Measurements from ENCODE around the gene MTFMT. TPM values are rescaled to one million over a fixed set of nuclear protein-coding genes. Genes with fewer than 3 reads are reported as not detected.

The MTFMT gene
- total RNA-seq, 1 experiment from 2014 or later = 30.4 TPM

GRCh38 chr15:65006876-65007275, 22.6 kb downstream of the MTFMT start:
- DNase-seq (ENCODE audit: low read depth in 1 of 2, low spot score in 2 of 2) = no peak
- Histone ChIP-seq H3K9me3 (replicated peaks) (no peaks in the 10 kb centered on the region), H3K36me3 (peaks cover 38% of the 10 kb centered on the region), H3K4me1 (replicated peaks) (no peaks in the 10 kb centered on the region), H3K27ac (no peak overlapping the region), H3K27me3 (replicated peaks) (no peaks in the 10 kb centered on the region), H3K4me3 (no peak overlapping the region)

- no peaks in the 10 kb centered on the region for H3K4me1 ChIP-seq (replicated peaks)
- H3K36me3 ChIP-seq = peaks cover 32% of the 10 kb centered on the region
- H3K27me3 ChIP-seq (replicated peaks) = no peaks in the 10 kb centered on the region
- DNase-seq (ENCODE audit: low read depth in 1 of 2, low spot score in 2 of 2) = no peak
- no peak overlapping the region for H3K27ac ChIP-seq
- H3K4me3 ChIP-seq = no peak overlapping the region
- H3K9me3 ChIP-seq (replicated peaks) = no peaks in the 10 kb centered on the region
These were observed 24.4 kb downstream of the MTFMT start for GRCh38 chr15:65004993-65005392.

GRCh38 chr15:64997745-64998375, 31.6 kb downstream of the MTFMT start:
- Histone ChIP-seq H3K27ac (no peak overlapping the region), H3K4me3 (no peak overlapping the region), H3K27me3 (replicated peaks) (no peaks in the 10 kb centered on the region), H3K4me1 (replicated peaks) (no peaks in the 10 kb centered on the region), H3K9me3 (replicated peaks) (no peaks in the 10 kb centered on the region), H3K36me3 (0 out of 2 replicates have a peak, but pooled peaks cover 6% of the 10 kb centered on the region)
- DNase-seq (ENCODE audit: low read depth in 1 of 2, low spot score in 2 of 2) = no peak

GRCh38 chr15:64997066-64997465, 32.4 kb downstream of the MTFMT start:
- no peak for DNase-seq (ENCODE audit: low read depth in 1 of 2, low spot score in 2 of 2)
- no peak overlapping the region for H3K4me3 ChIP-seq
- H3K36me3 ChIP-seq = 0 out of 2 replicates have a peak, but pooled peaks cover 6% of the 10 kb centered on the region
- H3K27ac ChIP-seq = no peak overlapping the region
- H3K27me3 ChIP-seq (replicated peaks) = no peaks in the 10 kb centered on the region
- no peaks in the 10 kb centered on the region for H3K4me1 ChIP-seq (replicated peaks)
- no peaks in the 10 kb centered on the region for H3K9me3 ChIP-seq (replicated peaks)

GRCh38 chr15:64993290-64993689, 36.1 kb downstream of the MTFMT start:
- Histone ChIP-seq H3K27ac (no peak overlapping the region), H3K36me3 (no peaks in the 10 kb centered on the region), H3K9me3 (replicated peaks) (no peaks in the 10 kb centered on the region), H3K27me3 (replicated peaks) (no peaks in the 10 kb centered on the region), H3K4me3 (no peak overlapping the region), H3K4me1 (replicated peaks) (peaks cover 5% of the 10 kb centered on the region)
- no peak for DNase-seq (ENCODE audit: low read depth in 1 of 2, low spot score in 2 of 2)

- H3K4me3 ChIP-seq = no peak overlapping the region
- H3K9me3 ChIP-seq (replicated peaks) = no peaks in the 10 kb centered on the region
- H3K27ac ChIP-seq = no peak overlapping the region
- DNase-seq (ENCODE audit: low read depth in 1 of 2, low spot score in 2 of 2) = no peak
- H3K4me1 ChIP-seq (replicated peaks) = peaks cover 5% of the 10 kb centered on the region
- no peaks in the 10 kb centered on the region for H3K36me3 ChIP-seq
- no peaks in the 10 kb centered on the region for H3K27me3 ChIP-seq (replicated peaks)
These were observed 37.8 kb downstream of the MTFMT start for GRCh38 chr15:64991536-64992135.

GRCh38 chr15:64990168-64990470, 39.3 kb downstream of the MTFMT start:
- Histone ChIP-seq H3K4me3 (peak overlapping the region; percentile 94), H3K4me1 (replicated peaks) (peaks cover 12% of the 10 kb centered on the region), H3K9me3 (replicated peaks) (no peaks in the 10 kb centered on the region), H3K36me3 (no peaks in the 10 kb centered on the region), H3K27me3 (replicated peaks) (no peaks in the 10 kb centered on the region), H3K27ac (peak overlapping the region; percentile 70)
- DNase-seq (ENCODE audit: low read depth in 1 of 2, low spot score in 2 of 2) = no peak

GRCh38 chr15:64989416-64990167, 39.8 kb downstream of the MTFMT start, which contains the start of gene SPG21:
SPG21 (minus strand) TSS chr15:64989914; CDS start chr15:64983569, 6,345 bp downstream.
- H3K9me3 ChIP-seq (replicated peaks) = no peaks in the 10 kb centered on the region
- peak within 1 kb of the TSS; percentile 70 for H3K27ac ChIP-seq
- H3K4me3 ChIP-seq = peak within 1 kb of the TSS; percentile 94
- DNase-seq (ENCODE audit: low read depth in 1 of 2, low spot score in 2 of 2) = peak; percentile 94 to 96
- H3K36me3 ChIP-seq = no peaks in the 10 kb centered on the region
- no peaks in the 10 kb centered on the region for H3K27me3 ChIP-seq (replicated peaks)
- H3K4me1 ChIP-seq (replicated peaks) = peaks cover 16% of the 10 kb centered on the region

GRCh38 chr15:64987136-64987535, 42.3 kb downstream of the MTFMT start:
- H3K4me3 ChIP-seq = no peak overlapping the region
- H3K27me3 ChIP-seq (replicated peaks) = no peaks in the 10 kb centered on the region
- H3K4me1 ChIP-seq (replicated peaks) = peaks cover 16% of the 10 kb centered on the region
- peaks cover 9% of the 10 kb centered on the region for H3K36me3 ChIP-seq
- no peak for DNase-seq (ENCODE audit: low read depth in 1 of 2, low spot score in 2 of 2)
- H3K9me3 ChIP-seq (replicated peaks) = no peaks in the 10 kb centered on the region
- H3K27ac ChIP-seq = no peak overlapping the region

- Histone ChIP-seq H3K9me3 (replicated peaks) (no peaks in the 10 kb centered on the region), H3K27ac (peak overlapping the region; percentile 44; the same call in 1 of the 2 replicates), H3K36me3 (peaks cover 9% of the 10 kb centered on the region), H3K27me3 (replicated peaks) (no peaks in the 10 kb centered on the region), H3K4me3 (no peak overlapping the region), H3K4me1 (replicated peaks) (peaks cover 15% of the 10 kb centered on the region)
- DNase-seq (ENCODE audit: low read depth in 1 of 2, low spot score in 2 of 2) = peak in 1 of 2 experiments; percentile 10
These were observed 43.9 kb downstream of the MTFMT start for GRCh38 chr15:64985366-64986033.

GRCh38 chr15:64982472-64982871, 47.0 kb downstream of the MTFMT start:
- H3K36me3 ChIP-seq = peaks cover 21% of the 10 kb centered on the region
- H3K4me1 ChIP-seq (replicated peaks) = peaks cover 11% of the 10 kb centered on the region
- H3K9me3 ChIP-seq (replicated peaks) = no peaks in the 10 kb centered on the region
- no peaks in the 10 kb centered on the region for H3K27me3 ChIP-seq (replicated peaks)
- DNase-seq (ENCODE audit: low read depth in 1 of 2, low spot score in 2 of 2) = no peak
- H3K4me3 ChIP-seq = no peak overlapping the region
- H3K27ac ChIP-seq = no peak overlapping the region

- Histone ChIP-seq H3K4me3 (no peak overlapping the region), H3K27ac (no peak overlapping the region), H3K9me3 (replicated peaks) (no peaks in the 10 kb centered on the region), H3K27me3 (replicated peaks) (no peaks in the 10 kb centered on the region), H3K4me1 (replicated peaks) (peaks cover 11% of the 10 kb centered on the region), H3K36me3 (peaks cover 27% of the 10 kb centered on the region)
- DNase-seq (ENCODE audit: low read depth in 1 of 2, low spot score in 2 of 2) = no peak
These were observed 47.5 kb downstream of the MTFMT start for GRCh38 chr15:64981812-64982431.

- no peak for DNase-seq (ENCODE audit: low read depth in 1 of 2, low spot score in 2 of 2)
- H3K4me1 ChIP-seq (replicated peaks) = no peaks in the 10 kb centered on the region
- no peak overlapping the region for H3K27ac ChIP-seq
- H3K27me3 ChIP-seq (replicated peaks) = no peaks in the 10 kb centered on the region
- no peak overlapping the region for H3K4me3 ChIP-seq
- peaks cover 47% of the 10 kb centered on the region for H3K36me3 ChIP-seq
- no peaks in the 10 kb centered on the region for H3K9me3 ChIP-seq (replicated peaks)
These were observed 50.2 kb downstream of the MTFMT start for GRCh38 chr15:64979252-64979710.
